GM23338 (cell line): Measurements from ENCODE around the gene ILF2. TPM values are rescaled to one million over a fixed set of nuclear protein-coding genes. Genes with fewer than 3 reads are reported as not detected.

Source experiments
- ATAC-seq: fragments of 200-7000 bp; cut with Tn5 transposase; 3 replicates; pipeline ENCODE4 v1.9.1; 2020
- DNase-seq: peaks from one replicate; pipeline ENCODE4 v3.0.0-alpha.2; 2015; ENCODE audit warnings: low spot score
- H2AFZ ChIP-seq: fragments of 200-600 bp; sonication (generic); 2 replicates; pipeline ENCODE4 v1.8.0; 2016; ENCODE audit warnings: antibody characterized with exemption, mild to moderate bottlenecking, moderate library complexity
- H3F3A ChIP-seq: fragments of 200-600 bp; sonication (generic); replicated peaks from 2 replicates; pipeline ENCODE4 v1.8.0; 2017; ENCODE audit warnings: antibody characterized with exemption, mixed run types, low read depth
- H3K27ac ChIP-seq: fragments of 200-600 bp; sonication (generic); 2 replicates; pipeline ENCODE4 v1.6.1; 2016; ENCODE audit warnings: low read depth
- H3K27me3 ChIP-seq: fragments of 200-600 bp; sonication (generic); 2 replicates; pipeline ENCODE4 v1.8.0; 2016; ENCODE audit warnings: mild to moderate bottlenecking, mixed run types, moderate library complexity; ENCODE audit not compliant: insufficient read depth
- H3K36me3 ChIP-seq: fragments of 200-600 bp; sonication (generic); 2 replicates; pipeline ENCODE4 v1.8.0; 2016; ENCODE audit warnings: mild to moderate bottlenecking; ENCODE audit not compliant: insufficient read depth
- H3K4me1 ChIP-seq: fragments of 200-600 bp; sonication (generic); 2 replicates; pipeline ENCODE4 v1.8.0; 2016; ENCODE audit warnings: mild to moderate bottlenecking, moderate library complexity; ENCODE audit not compliant: insufficient read depth
- H3K4me2 ChIP-seq: fragments of 200-600 bp; sonication (generic); 2 replicates; pipeline ENCODE4 v1.7.1; 2017; ENCODE audit warnings: mixed run types
- H3K4me3 ChIP-seq: fragments of 200-600 bp; sonication (generic); 2 replicates; pipeline ENCODE4 v1.6.1; 2016; ENCODE audit warnings: mixed run types
- H3K79me2 ChIP-seq: fragments of 200-600 bp; sonication (generic); replicated peaks from 2 replicates; pipeline ENCODE4 v1.8.0; 2017; ENCODE audit warnings: mild to moderate bottlenecking; ENCODE audit not compliant: insufficient read depth
- H3K9me2 ChIP-seq: fragments of 200-600 bp; sonication (generic); 2 replicates; pipeline ENCODE4 v1.8.0; 2017; ENCODE audit not compliant: insufficient read depth
- H4K20me1 ChIP-seq: fragments of 200-600 bp; sonication (generic); replicated peaks from 2 replicates; pipeline ENCODE4 v1.8.0; 2017; ENCODE audit warnings: mild to moderate bottlenecking; ENCODE audit not compliant: insufficient read depth
- H3K27ac Mint-ChIP-seq: 2 replicates; pipeline ENCODE4 v1.8.0; 2020; ENCODE audit warnings: inconsistent platforms, mild to moderate bottlenecking, moderate library complexity, mixed read lengths
- H3K27me3 Mint-ChIP-seq: 3 replicates; pipeline ENCODE4 v1.8.0; 2022; ENCODE audit warnings: low read depth, mild to moderate bottlenecking, moderate library complexity, mixed read lengths, inconsistent platforms; ENCODE audit not compliant: insufficient read depth, poor library complexity
- H3K36me3 Mint-ChIP-seq: 3 replicates; pipeline ENCODE4 v1.8.0; 2021; ENCODE audit warnings: low read depth, mild to moderate bottlenecking, inconsistent platforms, moderate library complexity, mixed read lengths
- H3K4me1 Mint-ChIP-seq: 3 replicates; pipeline ENCODE4 v1.8.0; 2020; ENCODE audit warnings: mild to moderate bottlenecking, inconsistent platforms, mixed read lengths
- H3K4me3 Mint-ChIP-seq: 3 replicates; pipeline ENCODE4 v1.8.0; 2021; ENCODE audit warnings: moderate library complexity, mild to moderate bottlenecking, inconsistent platforms, mixed read lengths
- H3K9me3 Mint-ChIP-seq: 3 replicates; pipeline ENCODE4 v1.8.0; 2020; ENCODE audit warnings: moderate library complexity, mild to moderate bottlenecking, inconsistent platforms, mixed read lengths
- CTCF ChIP-seq, 2 experiments: fragments of 200-600 bp in 1 of 2; sonication (generic) in 1 of 2; conservative IDR thresholded peaks; 2 replicates each; pipeline versions ENCODE4 v1.5.1 to v1.6.1; 2016 to 2017; ENCODE audit warnings: antibody characterized with exemption in 2 of 2, low read depth in 2 of 2, mild to moderate bottlenecking in 2 of 2, moderate library complexity in 1 of 2
- ETS1 ChIP-seq: IDR thresholded peaks from 2 replicates; pipeline ENCODE4 v1.6.1; 2016; ENCODE audit warnings: antibody characterized with exemption
- EZH2 ChIP-seq: fragments of 200-600 bp; sonication (generic); IDR thresholded peaks from one replicate; pipeline ENCODE4 v1.8.0; 2017; ENCODE audit warnings: antibody characterized with exemption, mild to moderate bottlenecking, low read depth; ENCODE audit not compliant: unreplicated experiment
- EZH2phosphoT487 ChIP-seq: fragments of 200-600 bp; sonication (generic); IDR thresholded peaks from one replicate; pipeline ENCODE4 v1.8.1; 2018; ENCODE audit warnings: antibody characterized with exemption; ENCODE audit not compliant: unreplicated experiment
- JUNB ChIP-seq: IDR thresholded peaks from one replicate; pipeline ENCODE4 v1.6.1; 2016; ENCODE audit warnings: antibody characterized with exemption; ENCODE audit not compliant: unreplicated experiment
- NANOG ChIP-seq: IDR thresholded peaks from 2 replicates; pipeline ENCODE4 v1.6.1; 2016; ENCODE audit warnings: antibody characterized with exemption, borderline replicate concordance
- POLR2AphosphoS5 ChIP-seq: IDR thresholded peaks from 2 replicates; pipeline ENCODE4 v1.6.1; 2016; ENCODE audit warnings: antibody characterized with exemption, low read depth
- REST ChIP-seq: IDR thresholded peaks from one replicate; pipeline ENCODE4 v1.6.1; 2018; ENCODE audit warnings: antibody characterized with exemption; ENCODE audit not compliant: unreplicated experiment
- ZNF114 ChIP-seq: fragments of 250-450 bp; sonication (Bioruptor Pico); IDR thresholded peaks from 2 replicates; pipeline ENCODE4 v1.5.0; 2020; ENCODE audit warnings: mild to moderate bottlenecking, moderate library complexity
- ZNF331 ChIP-seq: fragments of 250-450 bp; sonication (Bioruptor Pico); IDR thresholded peaks from 2 replicates; pipeline ENCODE4 v1.5.0; 2020; ENCODE audit warnings: low read depth, mild to moderate bottlenecking, moderate library complexity
- polyA plus RNA-seq: library from polyadenylated mRNA; unstranded; fragments of >200 nt; fragmentation: Nextera tagmentation; extraction: Ambion mirVana; gene quantifications from 2 replicates; pipeline ENCODE4 v1.2.1, GENCODE V29; 2016
- total RNA-seq: library from RNA; depleted of rRNA; stranded (reverse); fragments of >200 nt; shearing (Covaris generic); gene quantifications from 2 replicates; pipeline ENCODE4 v1.2.3, GENCODE V29; 2014

The ILF2 gene
- total and polyA plus RNA-seq, 2 experiments from 2014 or later = 214 to 337 TPM

GRCh38 chr1:153639280-153639679 is 31.5 kb downstream of the ILF2 start:
- DNase-seq = no peak
- Histone ChIP-seq H3K27me3 (no peaks in the 10 kb centered on the region), H3K4me3 (no peak overlapping the region), H4K20me1 (peaks cover 46% of the 10 kb centered on the region), H3K4me1 (peaks cover 6% of the 10 kb centered on the region; the same call in 1 of the 2 replicates), H2AFZ (no peak overlapping the region), H3K36me3 (peaks cover 84% of the 10 kb centered on the region), H3K9me2 (no peaks in the 10 kb centered on the region), H3K27ac (no peak overlapping the region), H3K79me2 (peaks cover 71% of the 10 kb centered on the region), H3K4me2 (no peak overlapping the region), H3F3A (peaks cover 38% of the 10 kb centered on the region)
- Mint-ChIP-seq H3K4me1 (peaks cover 8% of the 10 kb centered on the region), H3K27me3 (peaks cover 3% of the 10 kb centered on the region), H3K9me3 (no peaks in the 10 kb centered on the region), H3K36me3 (peaks cover 92% of the 10 kb centered on the region), H3K4me3 (no peak overlapping the region), H3K27ac (no peak overlapping the region)
- TF ChIP-seq REST (no peak), ETS1 (no peak), ZNF331 (CRISPR knock-in tag) (no peak), EZH2phosphoT487 (no peak), CTCF (conservative IDR thresholded peaks at IDR 0.05; ENCODE audit: low read depth in 2 of 2) (no peak)
- ATAC-seq = no peak

GRCh38 chr1:153638261-153638660 is 32.5 kb downstream of the ILF2 start:
- Histone ChIP-seq H3K4me3 (no peak overlapping the region), H3K4me2 (no peak overlapping the region), H3K36me3 (peaks cover 73% of the 10 kb centered on the region), H3F3A (peaks cover 31% of the 10 kb centered on the region), H3K4me1 (peaks cover 8% of the 10 kb centered on the region; the same call in 1 of the 2 replicates), H2AFZ (no peak overlapping the region), H4K20me1 (peaks cover 41% of the 10 kb centered on the region), H3K79me2 (peaks cover 72% of the 10 kb centered on the region), H3K9me2 (no peaks in the 10 kb centered on the region), H3K27ac (no peak overlapping the region), H3K27me3 (no peaks in the 10 kb centered on the region)
- H3K27me3 Mint-ChIP-seq = peaks cover 10% of the 10 kb centered on the region
- peaks cover 12% of the 10 kb centered on the region for H3K4me1 Mint-ChIP-seq
- no peaks in the 10 kb centered on the region for H3K9me3 Mint-ChIP-seq
- H3K36me3 Mint-ChIP-seq = peaks cover 86% of the 10 kb centered on the region
- DNase-seq (no peak), ATAC-seq (no peak)
- no peak overlapping the region for H3K4me3 Mint-ChIP-seq
- H3K27ac Mint-ChIP-seq = no peak overlapping the region
- TF ChIP-seq ZNF331 (CRISPR knock-in tag) = no peak
- TF ChIP-seq ETS1 = no peak
- TF ChIP-seq EZH2 = no peak
- TF ChIP-seq CTCF (conservative IDR thresholded peaks at IDR 0.05; ENCODE audit: low read depth in 2 of 2) = no peak
- no peak for TF ChIP-seq ZNF114 (CRISPR knock-in tag)
- no peak for TF ChIP-seq JUNB
- no peak for TF ChIP-seq REST
- no peak for TF ChIP-seq NANOG
- no peak for TF ChIP-seq POLR2AphosphoS5
